Measurements from ENCODE around the gene FOXP4. TPM values are rescaled to one million over a fixed set of nuclear protein-coding genes. Genes with fewer than 3 reads are reported as not detected.

FOXP4 gene
- total RNA-seq, 4 donors from 2014 or later, result 10.8 to 30.7 (median 17.7) TPM

DNA sequence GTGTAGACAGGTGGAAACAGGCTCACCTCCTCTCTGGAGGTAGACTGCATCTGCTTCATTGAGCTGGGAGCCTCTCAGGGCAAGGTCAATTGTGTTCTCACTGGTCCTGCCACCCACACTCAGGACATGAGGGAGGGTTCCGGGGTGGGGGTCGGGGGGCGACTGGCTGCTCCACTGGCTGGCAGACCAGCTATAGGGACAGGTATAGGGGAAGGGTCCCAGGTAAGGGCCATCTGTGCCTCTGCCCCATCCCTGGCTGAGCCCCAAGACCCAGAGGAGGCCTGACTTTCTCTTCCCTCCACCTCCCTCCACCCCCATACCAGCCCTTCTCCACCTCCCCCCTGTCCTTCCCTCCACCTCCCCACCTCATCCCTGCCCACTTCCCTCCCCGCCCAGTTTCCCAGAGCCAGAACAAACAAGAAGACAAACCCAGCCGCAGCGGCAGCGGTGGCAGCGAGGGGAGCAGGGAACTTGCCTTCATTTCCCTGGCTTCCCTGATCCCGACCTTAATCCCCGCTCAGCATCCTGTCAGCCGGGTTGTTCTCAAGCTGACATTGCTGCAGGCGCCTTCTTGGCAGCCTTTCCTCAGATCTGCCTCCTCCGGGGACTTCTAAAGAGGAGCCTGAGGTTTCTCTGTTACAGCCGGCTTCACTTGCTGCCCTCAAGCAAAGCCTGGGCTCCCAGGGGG lies 18.3 kb upstream of the FOXP4 start:
- no peak overlapping the region for H3K27ac ChIP-seq (replicated peaks in 1 of 4)
- H3K9me3 ChIP-seq, result no peaks in the 10 kb centered on the region
- peaks cover 0 to 76% (median 0%) of the 10 kb centered on the region in 4 donors for H3K27me3 ChIP-seq
- no peak for DNase-seq (ENCODE audit: extremely low spot score)
- no peak overlapping the region for H3K4me3 ChIP-seq
- intact Hi-C loops (cut with DNase I), result no loop called here
- WGBS, result 44% methylated on average over 13 of the region's 14 CpGs
- no peaks in the 10 kb centered on the region for H3K36me3 ChIP-seq
- H3K4me1 ChIP-seq, result peaks cover 14 to 23% (median 20%) of the 10 kb centered on the region in 4 donors
- TF ChIP-seq POLR2AphosphoS5 (IDR thresholded peaks at IDR 0.05) (no peak), POLR2A (IDR thresholded peaks at IDR 0.05; ENCODE audit: low read depth) (no peak), EP300 (IDR thresholded peaks at IDR 0.05) (no peak)
- TF ChIP-seq, protein P1, sequence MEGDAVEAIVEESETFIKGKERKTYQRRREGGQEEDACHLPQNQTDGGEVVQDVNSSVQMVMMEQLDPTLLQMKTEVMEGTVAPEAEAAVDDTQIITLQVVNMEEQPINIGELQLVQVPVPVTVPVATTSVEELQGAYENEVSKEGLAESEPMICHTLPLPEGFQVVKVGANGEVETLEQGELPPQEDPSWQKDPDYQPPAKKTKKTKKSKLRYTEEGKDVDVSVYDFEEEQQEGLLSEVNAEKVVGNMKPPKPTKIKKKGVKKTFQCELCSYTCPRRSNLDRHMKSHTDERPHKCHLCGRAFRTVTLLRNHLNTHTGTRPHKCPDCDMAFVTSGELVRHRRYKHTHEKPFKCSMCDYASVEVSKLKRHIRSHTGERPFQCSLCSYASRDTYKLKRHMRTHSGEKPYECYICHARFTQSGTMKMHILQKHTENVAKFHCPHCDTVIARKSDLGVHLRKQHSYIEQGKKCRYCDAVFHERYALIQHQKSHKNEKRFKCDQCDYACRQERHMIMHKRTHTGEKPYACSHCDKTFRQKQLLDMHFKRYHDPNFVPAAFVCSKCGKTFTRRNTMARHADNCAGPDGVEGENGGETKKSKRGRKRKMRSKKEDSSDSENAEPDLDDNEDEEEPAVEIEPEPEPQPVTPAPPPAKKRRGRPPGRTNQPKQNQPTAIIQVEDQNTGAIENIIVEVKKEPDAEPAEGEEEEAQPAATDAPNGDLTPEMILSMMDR (IDR thresholded peaks at IDR 0.05), result no peak

DNA sequence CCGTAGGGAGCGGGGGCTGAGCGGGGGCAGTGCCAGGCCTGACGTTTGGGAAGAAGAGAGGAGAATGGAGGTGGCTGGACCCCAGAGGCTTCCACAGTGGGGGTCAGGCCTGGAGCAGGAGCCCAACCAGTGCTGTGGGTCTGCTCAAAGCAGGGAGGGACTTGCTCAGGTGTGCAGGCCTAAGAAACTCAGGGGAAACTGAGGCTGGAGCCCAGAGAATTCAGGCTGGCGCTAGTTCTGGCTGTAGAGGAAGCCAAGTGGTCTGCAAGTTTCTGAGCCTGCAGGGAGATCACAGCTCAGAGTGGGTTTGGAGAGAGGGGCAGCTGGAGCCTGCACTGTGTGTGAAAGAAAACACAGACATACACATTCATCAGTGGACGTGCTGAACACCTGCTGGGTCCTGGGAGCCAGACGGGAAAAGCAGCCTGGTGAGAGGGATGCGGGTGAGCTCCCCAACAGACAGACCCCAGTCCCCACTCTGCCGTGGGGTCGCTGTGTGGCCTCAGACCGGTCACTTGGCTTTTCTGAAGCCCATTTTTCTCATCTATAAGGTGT lies 17.7 kb upstream of the FOXP4 start:
- no peak overlapping the region for H3K4me3 ChIP-seq
- no peak for DNase-seq (ENCODE audit: extremely low spot score)
- H3K9me3 ChIP-seq, result no peaks in the 10 kb centered on the region
- no peaks in the 10 kb centered on the region for H3K36me3 ChIP-seq
- TF ChIP-seq, protein P1 (IDR thresholded peaks at IDR 0.05), result no peak
- TF ChIP-seq POLR2A (IDR thresholded peaks at IDR 0.05; ENCODE audit: low read depth), result no peak
- no peak for TF ChIP-seq POLR2AphosphoS5 (IDR thresholded peaks at IDR 0.05)
- TF ChIP-seq EP300 (IDR thresholded peaks at IDR 0.05), result no peak
- H3K27ac ChIP-seq (replicated peaks in 1 of 4), result no peak overlapping the region
- intact Hi-C loops (cut with DNase I), result no loop called here
- 71% methylated on average over 9 of the region's 11 CpGs for WGBS
- H3K27me3 ChIP-seq, result peaks cover 0 to 70% (median 0%) of the 10 kb centered on the region in 4 donors
- H3K4me1 ChIP-seq, result peaks cover 14 to 23% (median 20%) of the 10 kb centered on the region in 4 donors

DNA sequence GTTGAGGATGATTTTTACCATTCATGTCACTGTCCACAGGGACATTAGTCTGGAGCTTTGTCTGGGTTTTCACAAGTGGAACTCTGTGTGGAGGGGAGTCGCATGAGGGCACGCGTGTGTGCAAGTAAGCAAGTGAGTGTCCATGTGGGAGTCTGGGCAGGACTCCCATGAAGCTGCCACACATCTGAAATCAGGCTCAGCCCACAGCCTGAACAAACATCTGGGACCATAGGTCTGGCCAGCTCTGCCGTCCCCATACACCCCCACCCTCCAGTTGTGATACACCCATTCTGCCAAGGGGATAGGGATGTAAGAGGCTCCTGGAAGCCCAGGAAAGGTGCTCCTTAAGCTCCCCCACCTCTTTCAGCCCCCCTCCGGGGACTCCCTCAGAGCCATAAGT lies 17.1 kb upstream of the FOXP4 start:
- Histone ChIP-seq H3K27me3 (peaks cover 0 to 64% (median 0%) of the 10 kb centered on the region in 4 donors), H3K27ac (replicated peaks in 1 of 4) (no peak overlapping the region), H3K4me1 (peaks cover 14 to 23% (median 20%) of the 10 kb centered on the region in 4 donors), H3K36me3 (no peaks in the 10 kb centered on the region), H3K9me3 (no peaks in the 10 kb centered on the region), H3K4me3 (no peak overlapping the region)
- intact Hi-C loops (cut with DNase I), result no loop called here
- TF ChIP-seq POLR2A (IDR thresholded peaks at IDR 0.05; ENCODE audit: low read depth) (no peak), POLR2AphosphoS5 (IDR thresholded peaks at IDR 0.05) (no peak), EP300 (IDR thresholded peaks at IDR 0.05) (no peak)
- TF ChIP-seq, protein P1 (IDR thresholded peaks at IDR 0.05), result no peak
- no peak for DNase-seq (ENCODE audit: extremely low spot score)
- 95% methylated on average over 4 of the region's 5 CpGs for WGBS

DNA sequence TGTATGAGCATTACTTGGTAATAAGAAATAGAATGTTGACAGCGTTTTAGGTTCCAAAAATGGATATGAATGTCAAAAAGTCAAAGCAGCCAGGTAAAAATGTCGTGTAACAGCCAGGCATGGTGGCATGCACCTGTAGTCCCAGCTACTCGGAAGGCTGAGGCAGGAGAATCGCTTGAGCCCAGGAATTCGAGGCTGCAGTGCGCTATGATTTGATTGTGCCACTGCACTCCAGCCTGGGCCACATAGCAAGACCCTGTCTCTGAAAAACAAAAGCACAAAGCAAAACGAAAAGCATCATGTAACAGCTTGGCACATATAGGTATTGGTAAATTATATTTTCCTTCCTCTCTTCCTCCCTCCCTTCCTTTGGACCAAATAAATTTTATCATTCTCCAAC lies 16.2 kb upstream of the FOXP4 start:
- intact Hi-C loops (cut with DNase I), result no loop called here
- Histone ChIP-seq H3K27ac (replicated peaks in 1 of 4) (no peak overlapping the region), H3K4me1 (peaks cover 14 to 23% (median 20%) of the 10 kb centered on the region in 4 donors), H3K27me3 (peaks cover 0 to 55% (median 0%) of the 10 kb centered on the region in 4 donors), H3K4me3 (no peak overlapping the region), H3K9me3 (no peaks in the 10 kb centered on the region), H3K36me3 (no peaks in the 10 kb centered on the region)
- no peak for TF ChIP-seq EP300 (IDR thresholded peaks at IDR 0.05)
- TF ChIP-seq POLR2A (IDR thresholded peaks at IDR 0.05; ENCODE audit: low read depth), result no peak
- no peak for TF ChIP-seq POLR2AphosphoS5 (IDR thresholded peaks at IDR 0.05)
- TF ChIP-seq, protein P1 (IDR thresholded peaks at IDR 0.05), result no peak
- no peak for DNase-seq (ENCODE audit: extremely low spot score)
- 85% methylated on average over 7 of the region's 7 CpGs for WGBS
